Measurements from ENCODE around the gene RASL12.

The RASL12 gene

GRCh38 chr15:65066635-65067316, 1.0 kb downstream of the RASL12 start:
- CTCF ChIA-PET: interaction anchor here (0.7 kb wide), 1 partner anchor 22 kb away, joined by 4 read pairs; no protein-coding TSS in a partner anchor
- POLR2A ChIA-PET: no interaction called here
- DNase-seq (ENCODE audit: extremely low spot score): no peak
- TF ChIP-seq BHLHE40 (IDR thresholded peaks at IDR 0.05; ENCODE audit: borderline replicate concordance) (no peak), FOXA1 (IDR thresholded peaks at IDR 0.05) (no peak), L3MBTL2 (conservative IDR thresholded peaks at IDR 0.05) (no peak), SP1 (IDR thresholded peaks at IDR 0.05) (no peak), PKNOX1 (IDR thresholded peaks at IDR 0.05) (no peak), SUZ12 (IDR thresholded peaks at IDR 0.05) (no peak), TARDBP (IDR thresholded peaks at IDR 0.05) (no peak), FOXK2 (IDR thresholded peaks at IDR 0.05) (no peak), FOXM1 (IDR thresholded peaks at IDR 0.05; ENCODE audit: borderline replicate concordance) (no peak), LEF1 (IDR thresholded peaks at IDR 0.05; ENCODE audit: borderline replicate concordance) (no peak), CTBP1 (IDR thresholded peaks at IDR 0.05; ENCODE audit: borderline replicate concordance) (no peak), HDGF (IDR thresholded peaks at IDR 0.05; ENCODE audit: borderline replicate concordance) (no peak), NFRKB (IDR thresholded peaks at IDR 0.05) (no peak), ZNF384 (IDR thresholded peaks at IDR 0.05) (no peak), ELF4 (IDR thresholded peaks at IDR 0.05) (no peak)

- POLR2A ChIA-PET: no interaction called here
- no peak for DNase-seq (ENCODE audit: extremely low spot score)
These were observed 1.7 kb downstream of the RASL12 start for GRCh38 chr15:65066001-65066634.

GRCh38 chr15:65062726-65063125, 5.1 kb downstream of the RASL12 start:
- TF ChIP-seq PKNOX1 (IDR thresholded peaks at IDR 0.05) (no peak), L3MBTL2 (conservative IDR thresholded peaks at IDR 0.05) (no peak), LEF1 (IDR thresholded peaks at IDR 0.05; ENCODE audit: borderline replicate concordance) (no peak)
- CTCF ChIA-PET: interaction anchor here (0.9 kb wide), 1 partner anchor 28 kb away, joined by 3 read pairs; no protein-coding TSS in a partner anchor
- no peak for DNase-seq (ENCODE audit: extremely low spot score)
- POLR2A ChIA-PET: no interaction called here

More at GRCh38 chr15:65066001-65066634, 1.7 kb downstream of the RASL12 start:
- CTCF ChIA-PET: interaction anchor here (0.7 to 0.9 kb wide), 2 partner anchors 21 to 22 kb away, joined by 3 to 4 read pairs; no protein-coding TSS in a partner anchor
- TF ChIP-seq L3MBTL2 (conservative IDR thresholded peaks at IDR 0.05): no peak
- TF ChIP-seq LEF1 (IDR thresholded peaks at IDR 0.05; ENCODE audit: borderline replicate concordance): no peak
- TF ChIP-seq PKNOX1 (IDR thresholded peaks at IDR 0.05): no peak
- no peak for TF ChIP-seq TARDBP (IDR thresholded peaks at IDR 0.05)
- no peak for TF ChIP-seq SP1 (IDR thresholded peaks at IDR 0.05)
- TF ChIP-seq ELF4 (IDR thresholded peaks at IDR 0.05): no peak
- TF ChIP-seq NFRKB (IDR thresholded peaks at IDR 0.05): no peak
- TF ChIP-seq SUZ12 (IDR thresholded peaks at IDR 0.05): no peak
- no peak for TF ChIP-seq BHLHE40 (IDR thresholded peaks at IDR 0.05; ENCODE audit: borderline replicate concordance)
- no peak for TF ChIP-seq CTBP1 (IDR thresholded peaks at IDR 0.05; ENCODE audit: borderline replicate concordance)
- no peak for TF ChIP-seq HDGF (IDR thresholded peaks at IDR 0.05; ENCODE audit: borderline replicate concordance)
- TF ChIP-seq ZNF384 (IDR thresholded peaks at IDR 0.05): no peak
- TF ChIP-seq ARNT (IDR thresholded peaks at IDR 0.05): no peak
- TF ChIP-seq FOXM1 (IDR thresholded peaks at IDR 0.05; ENCODE audit: borderline replicate concordance): no peak
- TF ChIP-seq FOXA1 (IDR thresholded peaks at IDR 0.05): no peak

- no peak for TF ChIP-seq L3MBTL2 (conservative IDR thresholded peaks at IDR 0.05)
- no peak for TF ChIP-seq PKNOX1 (IDR thresholded peaks at IDR 0.05)
- TF ChIP-seq SUZ12 (IDR thresholded peaks at IDR 0.05): no peak
- TF ChIP-seq HDGF (IDR thresholded peaks at IDR 0.05; ENCODE audit: borderline replicate concordance): no peak
- TF ChIP-seq TARDBP (IDR thresholded peaks at IDR 0.05): no peak
- no peak for TF ChIP-seq FOXM1 (IDR thresholded peaks at IDR 0.05; ENCODE audit: borderline replicate concordance)
- no peak for TF ChIP-seq ELF4 (IDR thresholded peaks at IDR 0.05)
- no peak for TF ChIP-seq SP1 (IDR thresholded peaks at IDR 0.05)
- no peak for TF ChIP-seq LEF1 (IDR thresholded peaks at IDR 0.05; ENCODE audit: borderline replicate concordance)
- no peak for TF ChIP-seq ZNF384 (IDR thresholded peaks at IDR 0.05)
- TF ChIP-seq FOXK2 (IDR thresholded peaks at IDR 0.05): no peak
- no peak for TF ChIP-seq FOXA1 (IDR thresholded peaks at IDR 0.05)
- no peak for TF ChIP-seq ARNT (IDR thresholded peaks at IDR 0.05)
- ChIA-PET POLR2A (no interaction called here), CTCF (interaction anchor here (0.9 kb wide), 1 partner anchor 28 kb away, joined by 3 read pairs; no protein-coding TSS in a partner anchor)
- no peak for DNase-seq (ENCODE audit: extremely low spot score)
These were observed 5.7 kb downstream of the RASL12 start for GRCh38 chr15:65062061-65062460.

GRCh38 chr15:65060641-65061397, 7.0 kb downstream of the RASL12 start:
- no peak for DNase-seq (ENCODE audit: extremely low spot score)
- TF ChIP-seq CTBP1 (IDR thresholded peaks at IDR 0.05; ENCODE audit: borderline replicate concordance) (no peak), TARDBP (IDR thresholded peaks at IDR 0.05) (no peak), ZNF384 (IDR thresholded peaks at IDR 0.05) (no peak), ELF4 (IDR thresholded peaks at IDR 0.05) (no peak), PKNOX1 (IDR thresholded peaks at IDR 0.05) (no peak), ARNT (IDR thresholded peaks at IDR 0.05) (no peak), HDGF (IDR thresholded peaks at IDR 0.05; ENCODE audit: borderline replicate concordance) (no peak), FOXK2 (IDR thresholded peaks at IDR 0.05) (no peak), NFRKB (IDR thresholded peaks at IDR 0.05) (no peak), L3MBTL2 (conservative IDR thresholded peaks at IDR 0.05) (no peak), SUZ12 (IDR thresholded peaks at IDR 0.05) (no peak), BHLHE40 (IDR thresholded peaks at IDR 0.05; ENCODE audit: borderline replicate concordance) (no peak), FOXA1 (IDR thresholded peaks at IDR 0.05) (no peak), FOXM1 (IDR thresholded peaks at IDR 0.05; ENCODE audit: borderline replicate concordance) (no peak), LEF1 (IDR thresholded peaks at IDR 0.05; ENCODE audit: borderline replicate concordance) (no peak)
- ChIA-PET POLR2A (interaction anchor here (0.9 kb wide), 1 partner anchor 9 kb away, joined by 4 read pairs; no protein-coding TSS in a partner anchor), CTCF (interaction anchor here (0.6 to 0.9 kb wide), 3 partner anchors 22 to 136 kb away, joined by 3 to 12 read pairs (median 4); no protein-coding TSS in a partner anchor)

All from HEK293T (cell line).